Neural progenitor cell (in vitro differentiated cells): Measurements from ENCODE around the gene ADD3. TPM values are rescaled to one million over a fixed set of nuclear protein-coding genes. Genes with fewer than 3 reads are reported as not detected.

Source experiments
- DNase-seq: peaks from one replicate; pipeline ENCODE4 v3.0.0-alpha.2; 2016; ENCODE audit warnings: low spot score
- H2AFZ ChIP-seq: fragments of 200-600 bp; sonication (generic); replicated peaks from 2 replicates; pipeline ENCODE4 v1.6.1; 2016; ENCODE audit warnings: antibody characterized with exemption
- H3F3A ChIP-seq: fragments of 200-600 bp; sonication (generic); 2 replicates; pipeline ENCODE4 v1.6.1; 2016; ENCODE audit warnings: antibody characterized with exemption, low read depth
- H3K27ac ChIP-seq: fragments of 200-600 bp; sonication (generic); 2 replicates; pipeline ENCODE4 v1.5.1; 2016; ENCODE audit warnings: mild to moderate bottlenecking
- H3K27me3 ChIP-seq: fragments of 200-600 bp; sonication (generic); 2 replicates; pipeline ENCODE4 v1.6.1; 2016; ENCODE audit warnings: mild to moderate bottlenecking, moderate library complexity
- H3K36me3 ChIP-seq: fragments of 200-600 bp; sonication (generic); 2 replicates; pipeline ENCODE4 v1.5.1; 2016
- H3K4me1 ChIP-seq: fragments of 200-600 bp; sonication (generic); 2 replicates; pipeline ENCODE4 v1.6.1; 2016; ENCODE audit warnings: mixed run types
- H3K4me2 ChIP-seq: fragments of 200-600 bp; sonication (generic); 2 replicates; pipeline ENCODE4 v1.6.1; 2016
- H3K4me3 ChIP-seq: fragments of 200-600 bp; sonication (generic); 2 replicates; pipeline ENCODE4 v1.5.1; 2016
- H3K79me2 ChIP-seq: fragments of 200-600 bp; sonication (generic); 2 replicates; pipeline ENCODE4 v1.6.1; 2016; ENCODE audit warnings: low read depth
- H3K9ac ChIP-seq: fragments of 200-600 bp; sonication (generic); 2 replicates; pipeline ENCODE4 v1.6.1; 2016
- H3K9me3 ChIP-seq: fragments of 200-600 bp; sonication (generic); 2 replicates; pipeline ENCODE4 v1.5.1; 2016; ENCODE audit warnings: low read depth
- H4K20me1 ChIP-seq: fragments of 200-600 bp; sonication (generic); 2 replicates; pipeline ENCODE4 v1.6.1; 2016; ENCODE audit warnings: low read depth
- H3K27ac Mint-ChIP-seq: 3 replicates; pipeline ENCODE4 v1.8.0; 2021; ENCODE audit warnings: mixed read lengths
- H3K27me3 Mint-ChIP-seq: 2 replicates; pipeline ENCODE4 v1.8.0; 2022; ENCODE audit warnings: low read depth, mild to moderate bottlenecking, inconsistent platforms, moderate library complexity, mixed read lengths; ENCODE audit not compliant: insufficient read depth
- H3K36me3 Mint-ChIP-seq: 3 replicates; pipeline ENCODE4 v1.8.0; 2021; ENCODE audit warnings: mixed read lengths
- H3K4me1 Mint-ChIP-seq: 3 replicates; pipeline ENCODE4 v1.8.0; 2021; ENCODE audit warnings: mixed read lengths
- H3K4me3 Mint-ChIP-seq: 3 replicates; pipeline ENCODE4 v1.8.0; 2021; ENCODE audit warnings: mild to moderate bottlenecking, moderate library complexity, mixed read lengths
- H3K9me3 Mint-ChIP-seq: 3 replicates; pipeline ENCODE4 v1.8.0; 2020; ENCODE audit warnings: mixed read lengths
- EZH2 ChIP-seq: fragments of 200-600 bp; sonication (generic); IDR thresholded peaks from 2 replicates; pipeline ENCODE4 v1.6.1; 2017; ENCODE audit warnings: antibody characterized with exemption, mild to moderate bottlenecking, moderate library complexity
- EZH2phosphoT487 ChIP-seq: fragments of 200-600 bp; sonication (generic); IDR thresholded peaks from 2 replicates; pipeline ENCODE4 v1.6.1; 2017; ENCODE audit warnings: antibody characterized with exemption
- total RNA-seq: library from RNA; depleted of rRNA; stranded (reverse); fragments of >200 nt; gene quantifications from 2 replicates; pipeline ENCODE4 v1.2.3, GENCODE V29; 2015; ENCODE audit warnings: low replicate concordance
- TF ChIP-seq, protein P1 (sequence below): fragments of 200-600 bp; sonication (generic); IDR thresholded peaks from 2 replicates; pipeline ENCODE4 v1.5.1; 2017; ENCODE audit warnings: antibody characterized with exemption, mild to moderate bottlenecking

Gene ADD3
- total RNA-seq, 1 donor from 2014 or later: 345 TPM

DNA sequence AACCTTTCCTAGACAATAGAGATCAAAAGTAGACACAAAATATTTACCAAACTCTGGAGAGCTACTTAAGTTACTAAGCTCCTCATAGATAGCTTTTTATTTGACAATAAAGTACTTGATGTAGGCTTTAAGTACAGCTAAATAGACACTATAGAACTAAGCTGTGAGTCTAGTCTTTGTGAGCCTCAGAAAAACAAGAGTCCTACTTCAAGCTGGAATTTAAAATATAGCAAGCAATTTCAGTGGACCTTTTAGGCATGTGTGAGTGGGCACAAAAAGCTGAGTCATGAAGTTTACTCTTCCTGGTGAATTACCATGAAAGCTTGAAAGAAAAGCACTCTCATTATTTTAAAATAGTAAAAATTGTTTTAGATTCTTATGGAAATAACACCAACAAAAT is 76.1 kb downstream of the ADD3 start:
- Histone ChIP-seq H3K79me2 (peaks cover 88% of the 10 kb centered on the region), H3F3A (peaks cover 6% of the 10 kb centered on the region), H3K4me3 (no peak overlapping the region), H3K27me3 (no peaks in the 10 kb centered on the region), H3K9ac (no peak overlapping the region), H3K4me1 (peaks cover 22% of the 10 kb centered on the region), H3K36me3 (no peaks in the 10 kb centered on the region), H2AFZ (no peak overlapping the region), H3K27ac (peak overlapping the region; percentile 50), H4K20me1 (peaks cover 15% of the 10 kb centered on the region), H3K4me2 (peak overlapping the region; percentile 37), H3K9me3 (no peaks in the 10 kb centered on the region)
- Mint-ChIP-seq H3K9me3 (peaks cover 2% of the 10 kb centered on the region), H3K27me3 (no peaks in the 10 kb centered on the region), H3K27ac (no peak overlapping the region), H3K36me3 (peaks cover 10% of the 10 kb centered on the region), H3K4me3 (no peak overlapping the region), H3K4me1 (peaks cover 19% of the 10 kb centered on the region)
- no peak for TF ChIP-seq EZH2phosphoT487
- no peak for TF ChIP-seq EZH2
- TF ChIP-seq, protein P1, sequence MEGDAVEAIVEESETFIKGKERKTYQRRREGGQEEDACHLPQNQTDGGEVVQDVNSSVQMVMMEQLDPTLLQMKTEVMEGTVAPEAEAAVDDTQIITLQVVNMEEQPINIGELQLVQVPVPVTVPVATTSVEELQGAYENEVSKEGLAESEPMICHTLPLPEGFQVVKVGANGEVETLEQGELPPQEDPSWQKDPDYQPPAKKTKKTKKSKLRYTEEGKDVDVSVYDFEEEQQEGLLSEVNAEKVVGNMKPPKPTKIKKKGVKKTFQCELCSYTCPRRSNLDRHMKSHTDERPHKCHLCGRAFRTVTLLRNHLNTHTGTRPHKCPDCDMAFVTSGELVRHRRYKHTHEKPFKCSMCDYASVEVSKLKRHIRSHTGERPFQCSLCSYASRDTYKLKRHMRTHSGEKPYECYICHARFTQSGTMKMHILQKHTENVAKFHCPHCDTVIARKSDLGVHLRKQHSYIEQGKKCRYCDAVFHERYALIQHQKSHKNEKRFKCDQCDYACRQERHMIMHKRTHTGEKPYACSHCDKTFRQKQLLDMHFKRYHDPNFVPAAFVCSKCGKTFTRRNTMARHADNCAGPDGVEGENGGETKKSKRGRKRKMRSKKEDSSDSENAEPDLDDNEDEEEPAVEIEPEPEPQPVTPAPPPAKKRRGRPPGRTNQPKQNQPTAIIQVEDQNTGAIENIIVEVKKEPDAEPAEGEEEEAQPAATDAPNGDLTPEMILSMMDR: no peak
- DNase-seq: no peak

DNA sequence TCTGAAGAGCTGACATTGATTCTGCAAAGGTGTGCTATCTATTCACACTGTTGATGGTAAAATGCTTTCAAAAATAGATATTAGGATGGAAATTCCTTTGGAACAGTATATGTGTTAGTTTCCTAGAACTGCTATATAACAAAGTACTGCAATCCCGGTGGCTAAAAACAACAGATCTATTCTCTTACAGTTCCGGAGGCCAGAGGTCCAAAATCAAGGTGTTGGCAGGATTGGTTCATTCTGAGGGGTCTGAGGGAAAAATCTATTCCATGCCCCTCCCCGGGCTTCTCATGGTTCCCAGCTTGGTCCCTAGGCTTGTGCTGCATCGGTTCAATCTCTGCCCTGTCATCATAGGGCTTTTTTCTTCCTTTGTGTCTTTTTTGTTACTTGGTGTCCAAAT is 79.9 kb downstream of the ADD3 start:
- Mint-ChIP-seq H3K27ac (no peak overlapping the region), H3K9me3 (peaks cover 2% of the 10 kb centered on the region), H3K4me1 (peaks cover 12% of the 10 kb centered on the region), H3K4me3 (no peak overlapping the region), H3K27me3 (no peaks in the 10 kb centered on the region), H3K36me3 (peaks cover 23% of the 10 kb centered on the region)
- Histone ChIP-seq H3K4me1 (peaks cover 10% of the 10 kb centered on the region), H3K9ac (no peak overlapping the region), H3K27me3 (no peaks in the 10 kb centered on the region), H3K9me3 (no peaks in the 10 kb centered on the region), H3K79me2 (peaks cover 75% of the 10 kb centered on the region), H4K20me1 (peaks cover 10% of the 10 kb centered on the region), H3K36me3 (no peaks in the 10 kb centered on the region), H3F3A (no peaks in the 10 kb centered on the region), H2AFZ (no peak overlapping the region), H3K4me2 (no peak overlapping the region), H3K4me3 (no peak overlapping the region), H3K27ac (no peak overlapping the region)
- DNase-seq: no peak
- TF ChIP-seq EZH2: no peak
- no peak for TF ChIP-seq EZH2phosphoT487
- TF ChIP-seq, protein P1: no peak

GRCh38 chr10:110088367-110089104 is 80.8 kb downstream of the ADD3 start:
- H3K27ac Mint-ChIP-seq: no peak overlapping the region
- no peak overlapping the region for H3K4me2 ChIP-seq
- H3K27me3 Mint-ChIP-seq: no peaks in the 10 kb centered on the region

More at GRCh38 chr10:110088367-110089104, 80.8 kb downstream of the ADD3 start:
- H3K9me3 ChIP-seq: no peaks in the 10 kb centered on the region
- peaks cover 5% of the 10 kb centered on the region for H3K4me1 Mint-ChIP-seq
- peaks cover 10% of the 10 kb centered on the region for H4K20me1 ChIP-seq
- no peaks in the 10 kb centered on the region for H3K36me3 ChIP-seq
- no peak overlapping the region for H2AFZ ChIP-seq
- peaks cover 69% of the 10 kb centered on the region for H3K79me2 ChIP-seq
- peaks cover 6% of the 10 kb centered on the region for H3K4me1 ChIP-seq
- no peaks in the 10 kb centered on the region for H3F3A ChIP-seq
- DNase-seq: no peak
- H3K27me3 ChIP-seq: no peaks in the 10 kb centered on the region
- H3K9ac ChIP-seq: no peak overlapping the region
- TF ChIP-seq, protein P1: no peak
- TF ChIP-seq EZH2: no peak
- TF ChIP-seq EZH2phosphoT487: no peak
- no peak overlapping the region for H3K4me3 Mint-ChIP-seq
- H3K4me3 ChIP-seq: no peak overlapping the region
- H3K9me3 Mint-ChIP-seq: no peaks in the 10 kb centered on the region
- peaks cover 19% of the 10 kb centered on the region for H3K36me3 Mint-ChIP-seq
- no peak overlapping the region for H3K27ac ChIP-seq
